Tibial artery (tissue), 4 donors: ENCODE results near the gene ITGAL.
"Not testable (repeated sequence)": the region's sequence is repeated elsewhere in the genome, so short reads cannot be mapped to it uniquely, and the experiment has no call there.

ENCODE experiments used
- DNase-seq, 2 donors: peaks; one replicate each; pipeline ENCODE4 v3.0.0-alpha.2; 2019
- H3K27ac ChIP-seq, 2 donors: fragments of 200-600 bp; sonication (generic) in 1 of 2; 1 replicate in 1 of 2; 2 replicates in 1 of 2; pipeline ENCODE4 v1.5.1; 2018 to 2019; ENCODE audit warnings: mild to moderate bottlenecking in 1 of 2
- H3K27me3 ChIP-seq, 2 donors: fragments of 200-600 bp; sonication (generic) in 1 of 2; one replicate each; pipeline versions ENCODE4 v1.5.1 to v1.6.0; 2016 to 2019
- H3K36me3 ChIP-seq, 3 donors: fragments of 200-600 bp; sonication (generic) in 2 of 3; one replicate each; pipeline ENCODE4 v1.5.1; 2016 to 2019; ENCODE audit warnings: mild to moderate bottlenecking in 2 of 3
- H3K4me1 ChIP-seq, 4 donors: fragments of 200-600 bp; sonication (generic) in 2 of 4; 1 replicate in 3 of 4; 2 replicates in 1 of 4; pipeline ENCODE4 v1.5.1; 2016 to 2019
- H3K4me3 ChIP-seq, 2 donors: fragments of 200-600 bp; sonication (generic) in 1 of 2; 1 replicate in 1 of 2; 2 replicates in 1 of 2; pipeline ENCODE4 v1.5.1; 2018 to 2019; ENCODE audit warnings: mild to moderate bottlenecking in 2 of 2
- H3K9me3 ChIP-seq, 3 donors: fragments of 200-600 bp; sonication (generic) in 1 of 3; one replicate each; pipeline ENCODE4 v1.5.1; 2016 to 2019
- intact Hi-C: fragments of 100-400 bp; cut with DNase I; formaldehyde crosslinking; loops from one replicate; pipeline ENCODE4 v1.15.0; 2023; ENCODE audit warnings: low total_unique reads
- TF ChIP-seq, protein P1 (sequence below), 2 experiments: fragments of 200-600 bp in 1 of 2; fragments of 450-650 bp in 1 of 2; IDR thresholded peaks; one replicate each; pipeline ENCODE4 v1.5.1; 2017 to 2019; ENCODE audit warnings: antibody characterized with exemption in 2 of 2, mild to moderate bottlenecking in 1 of 2, moderate library complexity in 1 of 2

ITGAL gene

DNA sequence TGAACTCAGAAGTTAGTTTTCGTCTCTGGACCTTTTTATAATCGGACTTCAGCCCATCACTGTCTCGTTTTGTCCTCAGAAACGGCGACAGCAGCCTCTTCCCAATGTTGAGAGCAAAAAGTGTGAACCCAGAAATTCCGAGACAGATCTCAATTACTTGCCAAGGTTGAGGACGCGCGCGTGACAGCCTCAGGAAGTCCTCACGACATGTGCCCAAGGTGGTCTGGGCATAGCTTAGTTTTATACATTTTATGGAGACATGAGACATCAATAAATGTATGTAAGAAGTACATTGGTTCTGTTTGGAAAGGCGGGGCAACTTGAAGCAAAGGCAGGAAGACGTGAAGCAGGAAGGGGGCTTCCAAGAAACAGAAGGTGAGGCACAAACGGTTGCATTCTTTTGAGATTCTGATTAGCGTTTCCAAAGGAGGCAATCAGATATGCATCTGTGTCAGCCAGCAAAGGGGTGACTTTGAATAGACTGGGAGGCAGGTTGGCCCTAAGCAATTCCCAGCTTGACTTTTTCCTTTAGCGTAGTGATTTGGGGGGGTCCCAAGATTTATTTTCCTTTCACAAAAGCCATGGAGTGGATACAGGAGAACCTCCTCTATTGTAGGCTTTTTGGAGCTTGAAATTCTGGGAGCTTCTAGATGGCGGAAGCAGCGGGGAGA, 62.7 kb downstream of the ITGAL start:
- H3K27ac ChIP-seq, result peak overlapping the region; percentile 94 to 99
- intact Hi-C loops, result no loop called here
- DNase-seq, result no peak

DNA sequence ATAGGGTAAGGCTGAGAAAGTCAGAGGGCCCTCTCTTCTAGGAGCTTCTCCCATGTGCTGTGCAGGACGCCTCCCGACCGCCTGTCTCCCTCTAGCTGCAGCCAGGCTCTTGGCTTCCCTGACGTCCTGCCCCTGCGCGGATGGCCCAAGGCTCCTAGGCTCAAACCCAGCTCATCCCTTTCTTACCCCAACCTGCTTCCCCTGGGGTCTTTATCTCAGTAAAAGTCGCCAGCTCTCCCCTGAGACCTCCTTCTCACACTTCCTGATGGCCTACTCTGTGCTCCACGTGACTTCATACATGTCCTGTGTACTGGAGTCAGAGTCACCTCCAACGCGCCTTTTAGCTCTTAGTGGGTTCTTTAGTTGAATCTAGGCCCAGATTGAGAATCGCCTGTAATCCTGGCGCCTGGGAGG, 63.2 kb downstream of the ITGAL start:
- peaks cover 0 to 37% (median 21%) of the 10 kb centered on the region in 4 donors for H3K4me1 ChIP-seq
- TF ChIP-seq, protein P1, sequence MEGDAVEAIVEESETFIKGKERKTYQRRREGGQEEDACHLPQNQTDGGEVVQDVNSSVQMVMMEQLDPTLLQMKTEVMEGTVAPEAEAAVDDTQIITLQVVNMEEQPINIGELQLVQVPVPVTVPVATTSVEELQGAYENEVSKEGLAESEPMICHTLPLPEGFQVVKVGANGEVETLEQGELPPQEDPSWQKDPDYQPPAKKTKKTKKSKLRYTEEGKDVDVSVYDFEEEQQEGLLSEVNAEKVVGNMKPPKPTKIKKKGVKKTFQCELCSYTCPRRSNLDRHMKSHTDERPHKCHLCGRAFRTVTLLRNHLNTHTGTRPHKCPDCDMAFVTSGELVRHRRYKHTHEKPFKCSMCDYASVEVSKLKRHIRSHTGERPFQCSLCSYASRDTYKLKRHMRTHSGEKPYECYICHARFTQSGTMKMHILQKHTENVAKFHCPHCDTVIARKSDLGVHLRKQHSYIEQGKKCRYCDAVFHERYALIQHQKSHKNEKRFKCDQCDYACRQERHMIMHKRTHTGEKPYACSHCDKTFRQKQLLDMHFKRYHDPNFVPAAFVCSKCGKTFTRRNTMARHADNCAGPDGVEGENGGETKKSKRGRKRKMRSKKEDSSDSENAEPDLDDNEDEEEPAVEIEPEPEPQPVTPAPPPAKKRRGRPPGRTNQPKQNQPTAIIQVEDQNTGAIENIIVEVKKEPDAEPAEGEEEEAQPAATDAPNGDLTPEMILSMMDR (IDR thresholded peaks at IDR 0.05), result peak; percentile 42 to 53
- peak overlapping the region; percentile 75 to 83 for H3K4me3 ChIP-seq
- peak; percentile 72 to 84 for DNase-seq
- peak overlapping the region; percentile 94 to 99 for H3K27ac ChIP-seq
- intact Hi-C loops, result no loop called here
- peaks cover 11 to 26% (median 21%) of the 10 kb centered on the region in 3 donors for H3K36me3 ChIP-seq
- no peaks in the 10 kb centered on the region for H3K9me3 ChIP-seq
- H3K27me3 ChIP-seq, result no peaks in the 10 kb centered on the region

More for the DNA sequence above, 62.7 kb downstream of the ITGAL start:
- H3K4me1 ChIP-seq, result peaks cover 0 to 37% (median 21%) of the 10 kb centered on the region in 4 donors
- TF ChIP-seq, protein P1 (IDR thresholded peaks at IDR 0.05), result no peak
- no peaks in the 10 kb centered on the region for H3K27me3 ChIP-seq
- H3K9me3 ChIP-seq, result no peaks in the 10 kb centered on the region
- peaks cover 11 to 31% (median 25%) of the 10 kb centered on the region in 3 donors for H3K36me3 ChIP-seq
- H3K4me3 ChIP-seq, result peak overlapping the region; percentile 75 to 83

DNA sequence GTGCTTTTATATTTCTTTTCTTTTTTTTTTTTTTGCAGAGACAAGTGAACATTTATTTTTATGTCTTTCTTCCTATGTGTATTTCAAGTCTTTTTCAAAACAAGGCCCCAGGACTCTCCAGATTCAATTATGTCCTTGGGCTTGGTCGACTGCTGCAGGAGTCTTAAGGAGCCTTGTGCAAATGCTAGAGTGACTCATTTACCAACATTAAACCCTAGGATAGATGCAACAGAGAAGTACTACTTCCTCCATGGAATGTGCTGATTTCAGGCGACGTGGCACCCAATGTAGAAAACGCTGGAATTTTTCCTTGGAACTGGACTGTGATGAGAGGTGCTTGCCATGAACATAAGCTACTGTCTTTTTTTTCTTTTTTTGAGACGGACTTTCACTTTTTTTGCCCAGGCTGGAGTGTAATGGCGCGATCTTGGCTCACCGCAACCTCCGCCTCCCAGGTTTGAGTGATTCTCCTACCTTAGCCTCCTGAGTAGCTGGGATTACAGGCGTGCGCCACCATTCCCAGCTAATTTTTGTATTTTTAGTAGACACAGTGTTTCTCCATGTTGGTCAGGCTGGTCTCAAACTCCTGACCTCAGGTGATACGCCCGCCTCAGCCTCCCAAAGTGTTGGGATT, 64.0 kb downstream of the ITGAL start:
- H3K4me3 ChIP-seq, H3K27me3 ChIP-seq, intact Hi-C loops, H3K9me3 ChIP-seq, DNase-seq: not testable (repeated sequence)
- Histone ChIP-seq H3K27ac (peak overlapping the region in 1 of 2 donors; percentile 99), H3K36me3 (peaks cover 11 to 19% (median 14%) of the 10 kb centered on the region in 3 donors), H3K4me1 (peaks cover 0 to 37% (median 21%) of the 10 kb centered on the region in 4 donors)

DNA sequence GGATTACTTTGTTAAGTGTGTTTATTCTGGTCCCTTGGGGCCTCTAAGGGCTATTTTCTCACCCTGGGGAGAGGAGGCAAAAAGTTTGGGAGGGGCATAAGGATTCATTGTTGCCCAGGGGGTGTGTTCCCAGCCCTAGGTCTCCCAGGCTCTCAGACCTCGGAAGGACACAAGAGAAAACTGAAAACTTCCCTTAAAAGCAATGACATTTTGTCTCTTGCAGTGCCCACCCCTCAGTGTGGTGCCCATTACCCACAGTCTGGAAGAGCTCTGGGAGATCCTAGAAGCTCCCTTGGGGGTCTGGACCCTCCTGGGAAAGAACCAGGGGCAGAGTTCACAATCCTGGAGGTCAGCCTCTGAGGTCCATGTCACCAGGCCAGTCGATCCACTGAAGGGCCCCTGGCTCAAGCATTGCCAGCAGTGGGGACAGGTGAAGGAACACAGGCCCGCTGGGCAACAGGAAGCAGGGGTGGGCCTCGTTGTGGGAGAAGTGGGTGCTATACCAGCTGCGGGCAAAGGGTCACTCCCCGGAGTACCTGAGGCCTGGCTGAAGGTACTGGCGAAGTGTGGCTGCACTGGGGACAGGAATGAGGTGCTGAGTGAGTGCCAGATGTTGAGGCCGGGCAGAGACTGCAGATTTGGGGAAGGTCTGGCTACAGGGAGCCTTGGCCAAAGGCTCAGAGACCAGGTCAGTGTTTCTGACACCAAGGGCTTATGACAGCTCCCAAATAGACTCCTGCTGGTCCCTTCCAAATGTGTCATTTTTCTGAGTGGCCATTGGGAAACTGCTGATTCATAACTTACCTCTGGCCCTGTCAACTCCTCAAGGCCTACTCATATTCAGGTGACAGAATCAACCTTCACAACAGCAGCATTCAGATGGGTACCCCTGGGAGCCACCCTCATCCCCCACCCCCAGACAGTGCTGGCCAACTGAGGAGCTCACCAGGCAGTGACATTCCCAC, 66.7 kb downstream of the ITGAL start:
- no peak for DNase-seq

DNA sequence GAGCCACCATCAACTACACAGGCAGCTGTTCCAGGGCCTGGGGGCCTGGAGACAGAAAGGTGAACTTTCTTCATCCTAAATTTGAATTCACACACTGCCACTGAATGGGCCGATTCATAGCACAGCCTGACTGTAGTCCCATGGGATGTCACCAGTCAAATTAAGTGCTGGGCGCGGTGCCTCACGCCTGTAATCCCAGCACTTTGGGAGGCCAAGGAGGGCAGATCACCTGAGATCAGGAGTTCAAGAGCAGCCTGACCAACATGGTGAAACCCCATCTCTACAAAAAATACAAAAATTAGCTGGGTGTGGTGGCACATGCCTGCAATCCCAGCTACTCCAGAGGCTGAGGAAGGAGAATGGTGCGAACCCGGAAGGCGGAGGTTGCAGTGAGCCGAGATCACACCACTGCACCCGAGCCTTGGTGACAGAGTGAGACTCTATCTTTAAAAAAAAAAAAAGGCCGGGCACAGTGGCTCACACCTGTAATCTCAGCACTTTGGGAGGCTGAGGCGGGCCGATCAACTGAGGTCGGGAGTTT, 67.5 kb downstream of the ITGAL start:
- H3K4me3 ChIP-seq, H3K27me3 ChIP-seq, H3K9me3 ChIP-seq, DNase-seq, intact Hi-C loops, H3K27ac ChIP-seq, H3K36me3 ChIP-seq: not testable (repeated sequence)
- peaks cover 0 to 17% (median 7%) of the 10 kb centered on the region in 4 donors for H3K4me1 ChIP-seq

More for the DNA sequence above, 66.7 kb downstream of the ITGAL start:
- no peak overlapping the region for H3K27ac ChIP-seq
- H3K36me3 ChIP-seq, result no peaks in the 10 kb centered on the region
- H3K4me1 ChIP-seq, result peaks cover 0 to 17% (median 7%) of the 10 kb centered on the region in 4 donors
- no peaks in the 10 kb centered on the region for H3K9me3 ChIP-seq
- intact Hi-C loops, result no loop called here
- no peak overlapping the region for H3K4me3 ChIP-seq
- TF ChIP-seq, protein P1 (IDR thresholded peaks at IDR 0.05), result no peak
- no peaks in the 10 kb centered on the region for H3K27me3 ChIP-seq

DNA sequence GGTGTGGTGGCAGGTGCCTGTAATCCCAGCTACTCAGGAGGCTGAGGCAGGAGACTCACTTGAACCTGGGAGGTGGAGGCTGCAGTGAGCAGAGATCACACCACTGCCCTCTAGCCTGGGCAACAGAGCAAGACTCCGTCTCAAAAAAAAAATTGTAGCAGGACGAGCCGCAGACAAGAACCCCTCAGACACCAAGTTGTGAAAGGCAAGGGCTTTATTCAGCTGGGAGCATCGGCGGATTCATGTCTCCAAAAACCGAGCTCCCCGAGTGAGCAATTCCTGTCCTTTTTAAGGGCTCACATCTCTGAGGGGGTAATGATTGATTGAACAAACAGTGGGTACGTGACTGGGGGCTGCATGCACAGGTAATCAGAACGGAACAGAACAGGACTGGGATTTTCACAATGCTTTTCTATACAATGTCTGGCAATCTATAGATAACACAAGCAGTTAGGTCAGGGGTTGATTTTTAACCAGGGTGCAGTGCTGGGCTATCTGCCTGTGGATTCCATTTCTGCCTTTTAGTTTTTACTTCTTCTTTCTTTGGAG, 68.4 kb downstream of the ITGAL start:
- H3K27ac ChIP-seq, H3K9me3 ChIP-seq, H3K36me3 ChIP-seq, intact Hi-C loops, H3K4me1 ChIP-seq, DNase-seq, H3K27me3 ChIP-seq, H3K4me3 ChIP-seq: not testable (repeated sequence)
